ENCODE results near the gene MTHFS. TPM values are rescaled to one million over a fixed set of nuclear protein-coding genes. Genes with fewer than 3 reads are reported as not detected.

The MTHFS gene
- polyA plus RNA-seq, 1 donor (not counting 4 experiments of a cell fraction or from before 2014, with no cell fraction given), result 33.8 TPM

GRCh38 chr15:79898369-79898768, 1.6 kb upstream of the MTHFS start:
- no peak for FAIRE-seq
- Histone ChIP-seq H2AFZ (ENCODE audit: control insufficient read depth, low read length) (no peak overlapping the region), H3K9me3 (ENCODE audit: control insufficient read depth, low read depth, low read length) (no peaks in the 10 kb centered on the region), H3K36me3 (ENCODE audit: control insufficient read depth in 2 of 2, extremely low read depth in 1 of 2, insufficient read depth in 2 of 2, low read length in 2 of 2) (peaks cover 0 to 2% of the 10 kb centered on the region in 2 experiments), H3K4me2 (ENCODE audit: control insufficient read depth, extremely low read depth, insufficient read depth, low read depth, low read length) (no peak overlapping the region), H3K27me3 (ENCODE audit: control insufficient read depth, extremely low read depth, insufficient read depth, low read length) (no peaks in the 10 kb centered on the region), H4K20me1 (ENCODE audit: control insufficient read depth, extremely low read depth, insufficient read depth, low read length) (no peaks in the 10 kb centered on the region), H3K9ac (ENCODE audit: control insufficient read depth, extremely low read depth, insufficient read depth, low read length) (no peak overlapping the region), H3K9me1 (ENCODE audit: control insufficient read depth, extremely low read depth, insufficient read depth, low read length) (no peaks in the 10 kb centered on the region), H3K4me1 (ENCODE audit: control insufficient read depth, extremely low read depth, insufficient read depth, low read length) (peaks cover 10% of the 10 kb centered on the region), H3K79me2 (ENCODE audit: control insufficient read depth, insufficient read depth, low read length) (peaks cover 14% of the 10 kb centered on the region), H3K4me3 (ENCODE audit: control insufficient read depth in 2 of 3, extremely low read depth in 1 of 3, insufficient read depth in 2 of 3, low read depth in 1 of 3, low read length in 3 of 3) (no peak overlapping the region), H3K27ac (ENCODE audit: control insufficient read depth, insufficient read depth, low read length) (no peak overlapping the region)
- dilution Hi-C loops (cut with MboI; ENCODE audit: extremely low pct_ligation_motif_present, low sequenced_read_pairs), result no loop called here
- no peak for DNase-seq (ENCODE audit: low read depth, low spot score)
- TF ChIP-seq CTCF (optimal IDR thresholded peaks at IDR 0.05 in 1 of 3, IDR thresholded peaks at IDR 0.05 in 1 of 3, conservative IDR thresholded peaks at IDR 0.05 in 1 of 3; ENCODE audit: extremely low read depth in 1 of 3, insufficient read depth in 2 of 3, low read length in 3 of 3), result no peak
- TF ChIP-seq EZH2 (IDR thresholded peaks at IDR 0.05; ENCODE audit: low read length), result no peak

- no peaks in the 10 kb centered on the region for H4K20me1 ChIP-seq (ENCODE audit: control insufficient read depth, extremely low read depth, insufficient read depth, low read length)
- H3K9me1 ChIP-seq (ENCODE audit: control insufficient read depth, extremely low read depth, insufficient read depth, low read length), result no peaks in the 10 kb centered on the region
- TF ChIP-seq EZH2 (IDR thresholded peaks at IDR 0.05; ENCODE audit: low read length) (no peak), CTCF (optimal IDR thresholded peaks at IDR 0.05 in 1 of 3, IDR thresholded peaks at IDR 0.05 in 1 of 3, conservative IDR thresholded peaks at IDR 0.05 in 1 of 3; ENCODE audit: extremely low read depth in 1 of 3, insufficient read depth in 2 of 3, low read length in 3 of 3) (no peak)
- peak overlapping the region; percentile 85 for H3K4me2 ChIP-seq (ENCODE audit: control insufficient read depth, extremely low read depth, insufficient read depth, low read depth, low read length)
- peak overlapping the region; percentile 97 for H2AFZ ChIP-seq (ENCODE audit: control insufficient read depth, low read length)
- peak overlapping the region in 1 of 3 experiments; percentile 78 for H3K4me3 ChIP-seq (ENCODE audit: control insufficient read depth in 2 of 3, extremely low read depth in 1 of 3, insufficient read depth in 2 of 3, low read depth in 1 of 3, low read length in 3 of 3)
- no peaks in the 10 kb centered on the region for H3K9me3 ChIP-seq (ENCODE audit: control insufficient read depth, low read depth, low read length)
- no peak overlapping the region for H3K9ac ChIP-seq (ENCODE audit: control insufficient read depth, extremely low read depth, insufficient read depth, low read length)
- no peak for FAIRE-seq
- no peak for DNase-seq (ENCODE audit: low read depth, low spot score)
- peaks cover 0 to 2% of the 10 kb centered on the region in 2 experiments for H3K36me3 ChIP-seq (ENCODE audit: control insufficient read depth in 2 of 2, extremely low read depth in 1 of 2, insufficient read depth in 2 of 2, low read length in 2 of 2)
- H3K79me2 ChIP-seq (ENCODE audit: control insufficient read depth, insufficient read depth, low read length), result peaks cover 14% of the 10 kb centered on the region
- peaks cover 10% of the 10 kb centered on the region for H3K4me1 ChIP-seq (ENCODE audit: control insufficient read depth, extremely low read depth, insufficient read depth, low read length)
- H3K27ac ChIP-seq (ENCODE audit: control insufficient read depth, insufficient read depth, low read length), result peak overlapping the region; percentile 80
- dilution Hi-C loops (cut with MboI; ENCODE audit: extremely low pct_ligation_motif_present, low sequenced_read_pairs), result no loop called here
- H3K27me3 ChIP-seq (ENCODE audit: control insufficient read depth, extremely low read depth, insufficient read depth, low read length), result no peaks in the 10 kb centered on the region
These were observed 893 bp upstream of the MTHFS start for GRCh38 chr15:79897701-79898113.
